NOMO-1 treated with DMSO at 0.1 percent for 48 hours (cell line): ENCODE measurements around the gene RTRAF.
A peak's percentile ranks its signal among the peaks of the same experiment; 100 is the strongest.

Source experiments
- DNase-seq: peaks from one replicate; lab custom pipeline; 2025; ENCODE audit not compliant: unreplicated experiment; lab: John Stamatoyannopoulos, UW

RTRAF gene

DNA sequence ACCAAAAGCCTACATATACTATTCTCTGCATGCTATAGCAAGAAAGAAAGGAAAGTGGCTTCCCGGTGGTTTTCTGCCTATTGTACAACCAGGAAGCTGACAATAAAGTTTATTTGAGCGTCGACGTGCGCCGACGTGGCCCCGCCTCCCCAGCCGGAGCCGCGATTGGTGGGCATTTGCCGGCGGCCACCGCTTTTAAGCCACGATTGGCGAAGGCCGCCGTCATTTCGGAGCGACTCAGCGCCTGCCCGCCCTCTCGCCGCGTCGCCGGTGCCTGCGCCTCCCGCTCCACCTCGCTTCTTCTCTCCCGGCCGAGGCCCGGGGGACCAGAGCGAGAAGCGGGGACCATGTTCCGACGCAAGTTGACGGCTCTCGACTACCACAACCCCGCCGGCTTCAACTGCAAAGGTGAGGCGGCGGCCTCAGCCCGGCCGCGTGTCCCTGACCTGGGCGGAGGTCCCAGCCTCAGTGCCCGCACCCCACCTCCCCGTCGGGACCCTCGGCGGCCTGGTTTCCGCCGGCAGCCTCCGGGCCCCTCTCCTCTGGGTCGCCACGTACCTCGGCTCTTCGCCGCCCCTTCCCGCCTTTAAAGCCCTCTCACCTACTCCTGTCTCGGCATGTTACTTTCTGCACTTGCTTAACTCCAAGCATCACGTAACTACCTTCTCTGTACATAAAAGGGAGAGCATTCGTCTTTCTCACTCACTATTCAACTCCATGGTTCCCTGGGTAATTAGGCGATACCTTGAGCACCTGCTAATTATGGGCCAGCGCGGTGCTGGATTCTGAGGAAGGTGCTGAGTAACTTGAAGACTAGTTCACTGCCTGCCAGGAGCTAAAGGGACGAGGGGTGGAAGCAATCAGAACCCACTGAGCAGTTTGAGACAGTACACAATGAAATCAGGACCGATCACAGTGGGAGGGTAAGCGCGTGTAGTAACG lies at the start of gene RTRAF:
Gene RTRAF, plus strand, starts transcription at position 254 of the 942 bp plus-strand sequence. Its CDS starts 94 bp downstream, at position 348.
- peak; percentile 93 for DNase-seq

DNA sequence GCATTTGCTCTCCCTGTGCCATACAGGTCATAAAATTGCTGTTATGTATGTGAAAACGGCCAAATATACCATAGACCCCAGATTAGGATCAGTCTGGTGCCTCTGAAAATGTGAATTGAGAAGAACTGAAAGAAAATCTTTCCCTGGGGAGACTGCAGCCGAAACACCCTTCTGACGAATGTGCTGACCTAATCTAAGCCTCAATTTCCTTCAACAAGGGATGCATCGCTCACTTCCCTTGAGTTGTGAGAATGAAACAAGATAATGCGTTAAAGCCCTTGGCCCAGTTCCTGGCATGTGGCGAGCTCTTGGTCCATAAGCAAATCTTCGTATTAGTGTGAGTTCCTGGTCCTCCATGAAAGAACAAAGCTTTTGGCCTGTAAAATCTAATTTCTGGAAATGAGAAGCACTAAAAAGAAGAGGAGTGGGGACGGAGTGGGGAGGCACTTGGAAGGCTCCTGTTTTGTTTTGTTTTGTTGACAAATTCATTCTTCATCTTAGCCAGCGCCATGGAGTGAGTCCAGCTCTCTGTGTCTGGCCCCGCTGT lies 49.5 kb upstream of the RTRAF start:
- no peak for DNase-seq

DNA sequence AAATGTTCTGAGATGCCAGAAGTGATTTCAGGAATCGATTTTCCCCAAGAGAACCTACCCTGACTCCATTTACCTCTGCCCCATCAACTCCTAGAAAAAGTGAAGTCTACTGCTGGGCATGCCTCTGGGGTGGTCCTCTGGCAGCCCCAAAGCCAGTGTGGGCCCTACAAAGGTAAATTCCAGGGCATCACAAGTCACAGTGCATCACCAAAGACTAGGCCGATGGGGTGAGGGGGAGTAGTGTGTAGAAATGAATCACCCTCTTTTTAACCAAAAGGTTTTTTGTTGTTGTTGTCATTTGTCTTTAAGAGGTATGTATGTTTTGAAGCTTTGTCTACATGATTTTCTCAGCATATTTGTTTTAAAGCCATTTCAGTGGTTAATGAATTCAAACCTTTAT lies 46.4 kb upstream of the RTRAF start:
- DNase-seq, result no peak

- no peak for DNase-seq
Observed at GRCh38 chr14:51950007-51950406, 39.3 kb upstream of the RTRAF start.

GRCh38 chr14:51951656-51952055 lies 37.7 kb upstream of the RTRAF start:
- no peak for DNase-seq

GRCh38 chr14:51954031-51954430 lies 35.3 kb upstream of the RTRAF start:
- no peak for DNase-seq

- no peak for DNase-seq
Observed at GRCh38 chr14:51954657-51955056, 34.7 kb upstream of the RTRAF start.

DNA sequence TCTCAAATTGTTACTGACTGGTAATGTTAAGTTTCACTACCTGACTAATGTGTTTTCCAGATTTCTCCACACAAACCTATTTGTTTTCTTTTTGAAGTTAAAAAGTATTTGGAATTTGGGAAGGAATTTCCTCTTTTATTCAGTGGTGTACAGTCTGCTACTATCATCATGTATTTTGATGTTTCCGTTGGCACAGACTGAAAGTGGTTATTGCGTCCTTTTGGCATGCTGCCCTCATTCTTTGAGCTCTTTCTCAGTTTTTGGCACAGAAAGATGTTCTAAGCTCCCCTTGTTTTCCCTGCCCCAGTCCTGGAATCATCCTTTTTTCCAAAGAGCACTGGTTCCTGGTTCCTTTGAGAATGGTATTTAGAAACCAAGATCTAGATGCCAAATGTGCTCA lies 31.4 kb upstream of the RTRAF start:
- DNase-seq, result no peak

DNA sequence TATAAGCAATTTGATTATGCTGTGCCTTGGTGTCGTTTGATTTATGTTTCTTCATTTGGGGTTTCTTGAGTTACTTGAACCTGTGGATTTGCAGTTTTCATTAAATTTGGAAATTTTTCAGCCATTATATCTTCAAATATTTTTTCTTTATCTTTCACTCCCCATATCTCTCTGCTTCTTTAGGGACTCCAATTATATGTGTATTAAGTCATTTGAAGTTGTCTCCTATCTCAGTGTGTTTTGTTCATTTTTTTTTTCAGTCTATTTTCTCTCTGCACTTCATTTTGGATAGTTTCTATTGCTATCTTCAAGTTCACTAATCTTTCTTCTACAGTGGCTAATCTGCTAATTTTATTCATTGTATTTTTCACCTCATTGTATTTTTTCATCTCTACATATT lies 29.4 kb upstream of the RTRAF start:
- DNase-seq, result no peak

- DNase-seq, result no peak
Observed at GRCh38 chr14:51960866-51961265, 28.5 kb upstream of the RTRAF start.

GRCh38 chr14:51962711-51963110 lies 26.6 kb upstream of the RTRAF start:
- DNase-seq, result no peak

GRCh38 chr14:51963286-51963685 lies 26.1 kb upstream of the RTRAF start:
- DNase-seq, result no peak

GRCh38 chr14:51967521-51967920 lies 21.8 kb upstream of the RTRAF start:
- DNase-seq, result no peak

GRCh38 chr14:51969852-51970540 lies 19.4 kb upstream of the RTRAF start:
- no peak for DNase-seq

DNA sequence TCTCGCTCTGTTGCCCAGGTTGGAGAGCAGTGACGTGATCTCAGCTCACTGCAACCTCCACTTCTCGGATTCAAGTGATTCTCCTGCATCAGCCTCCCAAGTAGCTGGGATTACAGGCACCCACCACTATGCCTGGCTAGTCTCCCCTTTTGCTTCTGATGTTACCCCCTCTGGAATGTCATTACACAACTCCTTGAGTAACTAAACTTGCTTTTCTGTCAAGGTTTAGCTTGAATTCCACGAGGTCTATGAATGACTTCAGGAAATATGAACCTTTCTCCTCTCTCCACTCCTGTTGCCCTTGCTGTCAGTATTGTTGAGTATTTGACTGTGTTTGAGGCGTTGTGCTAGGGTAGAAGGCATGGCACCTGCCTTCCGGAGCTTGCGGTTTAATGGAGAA lies 16.8 kb upstream of the RTRAF start:
- DNase-seq, result no peak

DNA sequence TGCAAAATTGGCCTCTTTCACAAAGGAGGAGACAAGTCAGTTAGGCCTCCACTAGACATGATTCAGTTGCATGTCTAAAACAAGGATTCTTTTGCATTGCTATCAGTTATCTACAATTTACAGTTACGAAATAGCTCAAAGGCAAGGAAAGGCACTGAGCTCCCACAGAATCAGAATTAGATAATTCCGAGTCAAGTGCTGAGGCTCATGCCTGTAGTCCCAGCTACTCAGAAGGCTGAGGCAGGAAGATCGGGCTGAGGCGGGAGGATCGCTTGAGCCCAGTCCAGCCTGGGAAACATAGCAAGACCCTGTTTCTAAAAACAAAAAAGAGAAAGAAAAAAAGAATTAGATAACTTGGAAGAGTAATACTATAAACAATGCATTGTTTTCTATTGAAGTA lies 12.3 kb upstream of the RTRAF start:
- no peak for DNase-seq

- no peak for DNase-seq
Observed at GRCh38 chr14:51978681-51979085, 10.7 kb upstream of the RTRAF start.

DNA sequence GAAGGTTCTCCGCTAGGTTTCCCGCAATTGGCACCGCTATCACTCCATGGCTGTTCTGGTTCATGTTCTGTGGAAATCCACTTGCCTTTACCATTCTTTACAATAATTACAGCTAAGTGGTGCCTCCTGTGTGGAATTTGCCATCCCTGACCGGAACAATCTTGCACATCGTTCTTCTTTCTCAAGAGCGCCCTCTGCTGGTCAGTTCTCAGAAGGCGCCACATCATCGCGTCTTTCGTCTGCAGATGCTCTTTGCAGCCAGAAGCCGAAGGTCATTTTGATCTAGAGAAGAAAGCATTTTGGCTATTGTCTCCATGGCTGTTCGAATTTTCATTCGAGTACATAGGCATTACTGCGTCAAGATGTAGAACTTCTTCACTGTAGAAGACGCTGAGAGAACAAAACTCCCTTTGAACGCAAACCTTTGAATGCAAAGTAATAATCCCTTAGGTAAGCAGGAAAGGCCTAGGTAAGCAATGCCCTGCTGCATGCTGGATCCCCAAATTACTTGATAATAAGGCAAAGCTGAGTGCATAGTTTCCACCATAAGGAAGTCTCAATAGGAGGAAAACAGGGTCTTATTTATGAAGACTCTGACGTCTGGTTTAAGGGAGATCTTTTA lies 10.1 kb upstream of the RTRAF start:
- peak; percentile 41 for DNase-seq

GRCh38 chr14:51981218-51981854 lies 8.0 kb upstream of the RTRAF start:
- no peak for DNase-seq

GRCh38 chr14:51988221-51988620 lies 1.1 kb upstream of the RTRAF start:
- no peak for DNase-seq

GRCh38 chr14:51990488-51990887 lies 1.1 kb downstream of the RTRAF start:
- DNase-seq, result no peak
